IMR-90 (cell line): ENCODE measurements around the gene IL19. TPM values are rescaled to one million over a fixed set of nuclear protein-coding genes. Genes with fewer than 3 reads are reported as not detected.

Experiments used
- ATAC-seq: fragments of 200-7000 bp; cut with Tn5 transposase; 2 replicates; pipeline ENCODE4 v1.9.1; 2020; ENCODE audit warnings: low read depth, mild to moderate bottlenecking, moderate library complexity
- BruUV-seq: library from RNA; stranded (reverse); fragments of 400-500 nt; replicated peaks from 2 replicates; lab custom pipeline; 2021; lab: Mats Ljungman, UMichigan
- CTCF ChIA-PET: fragments of 300-600 bp; formaldehyde crosslinking; extraction: SDS; loops from one replicate; lab custom pipeline; 2021; ENCODE audit warnings: antibody characterized with exemption; lab: Yijun Ruan, JAX
- POLR2A ChIA-PET: fragments of 300-600 bp; sonication (Branson Sonifier 250); formaldehyde crosslinking; loops from one replicate; lab custom pipeline; 2022; ENCODE audit warnings: antibody characterized with exemption; ENCODE audit not compliant: unreplicated experiment; lab: Charles Lee
- DNase-seq: peaks from one replicate; pipeline ENCODE4 v3.0.0; 2013
- H2AFZ ChIP-seq: replicated peaks from 2 replicates; pipeline ENCODE3; 2013; ENCODE audit warnings: low read length, mild to moderate bottlenecking; ENCODE audit not compliant: poor library complexity
- H2AK5ac ChIP-seq: 2 replicates; pipeline ENCODE4 v1.6.1; 2013; ENCODE audit warnings: low read depth, low read length, inconsistent platforms
- H2AK9ac ChIP-seq: replicated peaks from 2 replicates; pipeline ENCODE3; 2013; ENCODE audit warnings: mild to moderate bottlenecking, low read depth, low read length, moderate library complexity; ENCODE audit not compliant: poor library complexity
- H2BK120ac ChIP-seq: 2 replicates; pipeline ENCODE4 v1.6.1; 2013; ENCODE audit warnings: low read depth, low read length, inconsistent platforms
- H2BK15ac ChIP-seq: 3 replicates; pipeline ENCODE4 v1.6.1; 2013; ENCODE audit warnings: low read depth, low read length, inconsistent platforms
- H2BK20ac ChIP-seq: 2 replicates; pipeline ENCODE4 v1.6.1; 2013; ENCODE audit warnings: low read depth, mild to moderate bottlenecking, inconsistent platforms, low read length, moderate library complexity
- H2BK5ac ChIP-seq: 2 replicates; pipeline ENCODE4 v1.6.1; 2013; ENCODE audit warnings: mild to moderate bottlenecking, low read depth, low read length, inconsistent platforms; ENCODE audit not compliant: poor library complexity, severe bottlenecking
- H3K14ac ChIP-seq: replicated peaks from 2 replicates; pipeline ENCODE4 v1.6.1; 2013; ENCODE audit warnings: low read depth, low read length, inconsistent platforms
- H3K18ac ChIP-seq: 2 replicates; pipeline ENCODE4 v1.6.1; 2013; ENCODE audit warnings: low read depth, low read length, control low read depth
- H3K23ac ChIP-seq: 2 replicates; pipeline ENCODE4 v1.6.1; 2013; ENCODE audit warnings: low read depth, low read length, inconsistent platforms
- H3K27ac ChIP-seq: 2 replicates; pipeline ENCODE4 v1.5.1; 2013; ENCODE audit warnings: mild to moderate bottlenecking, control low read depth, low read length; ENCODE audit not compliant: insufficient read depth
- H3K27me3 ChIP-seq: 2 replicates; pipeline ENCODE4 v1.6.1; 2013; ENCODE audit warnings: low read length; ENCODE audit not compliant: control insufficient read depth, insufficient read depth
- H3K36me3 ChIP-seq: 2 replicates; pipeline ENCODE4 v1.6.1; 2013; ENCODE audit warnings: low read length, mixed read lengths; ENCODE audit not compliant: control insufficient read depth, insufficient read depth
- H3K4ac ChIP-seq: 2 replicates; pipeline ENCODE4 v1.6.1; 2013; ENCODE audit warnings: low read depth, low read length, inconsistent platforms
- H3K4me1 ChIP-seq: 2 replicates; pipeline ENCODE4 v1.6.1; 2013; ENCODE audit warnings: low read length, mixed read lengths; ENCODE audit not compliant: control insufficient read depth, insufficient read depth
- H3K4me2 ChIP-seq: 2 replicates; pipeline ENCODE4 v1.6.1; 2013; ENCODE audit warnings: low read depth, mild to moderate bottlenecking, control low read depth, low read length, moderate library complexity
- H3K4me3 ChIP-seq: 2 replicates; pipeline ENCODE4 v1.5.1; 2013; ENCODE audit warnings: low read depth, mild to moderate bottlenecking, control low read depth, low read length, moderate library complexity; ENCODE audit not compliant: insufficient read depth
- H3K56ac ChIP-seq: 2 replicates; pipeline ENCODE4 v1.6.1; 2013; ENCODE audit warnings: low read length, inconsistent platforms; ENCODE audit not compliant: insufficient read depth; ENCODE audit errors: extremely low read depth
- H3K79me1 ChIP-seq, 2 experiments: 2 replicates each; pipeline ENCODE4 v1.6.1; 2013; ENCODE audit warnings: low read length in 2 of 2, inconsistent platforms in 1 of 2, low read depth in 1 of 2
- H3K9ac ChIP-seq: 2 replicates; pipeline ENCODE4 v1.6.1; 2013; ENCODE audit warnings: low read depth, low read length, control low read depth
- H3K9me1 ChIP-seq: 2 replicates; pipeline ENCODE4 v1.6.1; 2013; ENCODE audit warnings: low read length, inconsistent platforms; ENCODE audit not compliant: insufficient read depth
- H3K9me3 ChIP-seq: 2 replicates; pipeline ENCODE4 v1.6.1; 2013; ENCODE audit warnings: low read length; ENCODE audit not compliant: control insufficient read depth, insufficient read depth
- H4K20me1 ChIP-seq: 2 replicates; pipeline ENCODE4 v1.6.1; 2013; ENCODE audit warnings: low read length, inconsistent platforms; ENCODE audit not compliant: insufficient read depth
- H4K5ac ChIP-seq: 2 replicates; pipeline ENCODE4 v1.6.1; 2013; ENCODE audit warnings: mild to moderate bottlenecking, low read depth, low read length, control low read depth
- H4K8ac ChIP-seq, 2 experiments: 2 replicates each; pipeline ENCODE4 v1.6.1; 2013; ENCODE audit warnings: low read depth in 2 of 2, low read length in 2 of 2, control low read depth in 1 of 2, inconsistent platforms in 1 of 2
- H4K91ac ChIP-seq: 2 replicates; pipeline ENCODE4 v1.6.1; 2013; ENCODE audit warnings: low read depth, low read length, inconsistent platforms; ENCODE audit not compliant: insufficient read depth
- BHLHE40 ChIP-seq: fragments of 150-350 bp; IDR thresholded peaks from 2 replicates; pipeline ENCODE4 v1.6.1; 2016; ENCODE audit warnings: mild to moderate bottlenecking, low read depth, low read length
- CEBPB ChIP-seq: IDR thresholded peaks from 2 replicates; pipeline ENCODE4 v1.6.1; 2012; ENCODE audit warnings: low read depth, low read length, improper control_type of control experiment
- CHD1 ChIP-seq: IDR thresholded peaks from 2 replicates; pipeline ENCODE4 v1.6.1; 2012; ENCODE audit warnings: low read depth, low read length, improper control_type of control experiment
- FOS ChIP-seq: fragments of 150-350 bp; IDR thresholded peaks from 2 replicates; pipeline ENCODE4 v1.6.1; 2016; ENCODE audit warnings: low read depth, low read length
- MAFK ChIP-seq: IDR thresholded peaks from 2 replicates; pipeline ENCODE4 v1.6.1; 2012; ENCODE audit warnings: low read depth, low read length, improper control_type of control experiment
- MAZ ChIP-seq: IDR thresholded peaks from 2 replicates; pipeline ENCODE4 v1.6.1; 2012; ENCODE audit warnings: low read depth, mild to moderate bottlenecking, low read length, improper control_type of control experiment, moderate library complexity, borderline replicate concordance
- MXI1 ChIP-seq: IDR thresholded peaks from 2 replicates; pipeline ENCODE4 v1.6.1; 2012; ENCODE audit warnings: low read depth, mild to moderate bottlenecking, low read length, moderate library complexity, borderline replicate concordance
- NFE2L2 ChIP-seq: fragments of 150-350 bp; IDR thresholded peaks from 2 replicates; pipeline ENCODE4 v1.6.1; 2016; ENCODE audit warnings: low read depth, mild to moderate bottlenecking, low read length
- POLR2A ChIP-seq: IDR thresholded peaks from 2 replicates; pipeline ENCODE4 v1.6.1; 2012; ENCODE audit warnings: mild to moderate bottlenecking, low read depth, low read length
- RAD21 ChIP-seq: IDR thresholded peaks from 2 replicates; pipeline ENCODE4 v1.6.1; 2012; ENCODE audit warnings: low read length, improper control_type of control experiment
- RCOR1 ChIP-seq: IDR thresholded peaks from 2 replicates; pipeline ENCODE4 v1.6.1; 2012; ENCODE audit warnings: mild to moderate bottlenecking, low read length, improper control_type of control experiment; ENCODE audit not compliant: insufficient replicate concordance
- RFX5 ChIP-seq: IDR thresholded peaks from 2 replicates; pipeline ENCODE4 v1.8.0; 2012; ENCODE audit warnings: low read depth, mild to moderate bottlenecking, low read length, moderate library complexity
- SMC3 ChIP-seq: fragments of 150-350 bp; IDR thresholded peaks from 2 replicates; pipeline ENCODE4 v1.6.1; 2016; ENCODE audit warnings: low read depth, mild to moderate bottlenecking, antibody characterized with exemption, low read length, moderate library complexity
- WGBS, 2 experiments: methylation state at CpG; one replicate each; pipeline versions ENCODE4 v1.1.5 to v1.1.7; 2013; ENCODE audit warnings: missing lambda C conversion rate in 2 of 2; ENCODE audit not compliant: insufficient read length in 1 of 2; ENCODE audit errors: extremely low coverage in 2 of 2; 5-methylcytosine and 5-hydroxymethylcytosine counted together
- dilution Hi-C: fragments of 300-500 bp; cut with HindIII; formaldehyde crosslinking; loops from one replicate; pipeline ENCODE4 v1.14.3; 2018; ENCODE audit warnings: low sequenced_read_pairs; ENCODE audit not compliant: unreplicated experiment
- in situ Hi-C: fragments of 300-500 bp; cut with MboI; formaldehyde crosslinking; loops from 3 replicates; pipeline ENCODE4 v1.14.3; 2019; ENCODE audit warnings: low sequenced_read_pairs, inconsistent platforms, mixed read lengths
- intact Hi-C: fragments of 100-400 bp; cut with micrococcal nuclease; formaldehyde crosslinking; loops from 2 replicates; pipeline ENCODE4 v1.10.0; 2022
- polyA plus RNA-seq, 3 experiments: library from polyadenylated mRNA; depleted of rRNA; stranded (reverse); fragments of >200 nt; gene quantifications; 2 replicates each; pipeline ENCODE4 v1.2.3, GENCODE V29; 2012; ENCODE audit warnings: low replicate concordance in 1 of 3
- total RNA-seq: library from RNA; depleted of rRNA; stranded (reverse); fragments of >200 nt; gene quantifications from 2 replicates; pipeline ENCODE4 v1.2.3, GENCODE V29; 2012
- TF ChIP-seq, protein P1 (sequence below): fragments of 150-350 bp; IDR thresholded peaks from 2 replicates; pipeline ENCODE4 v1.6.1; 2016; ENCODE audit warnings: low read depth, mild to moderate bottlenecking, low read length, moderate library complexity, borderline replicate concordance
- TF ChIP-seq, protein P2 (sequence below): conservative IDR thresholded peaks from 2 replicates; pipeline ENCODE4 v1.5.1; 2012; ENCODE audit warnings: mild to moderate bottlenecking, low read depth, low read length, improper control_type of control experiment
- TF ChIP-seq, protein P3 (sequence below): fragments of 150-350 bp; IDR thresholded peaks from 2 replicates; pipeline ENCODE4 v1.6.1; 2017; ENCODE audit warnings: mild to moderate bottlenecking, antibody characterized with exemption, low read length, low read depth

The IL19 gene
- total and polyA plus RNA-seq, 2 of the 4 experiments (the other 2 are of a cell fraction), result not detected

DNA sequence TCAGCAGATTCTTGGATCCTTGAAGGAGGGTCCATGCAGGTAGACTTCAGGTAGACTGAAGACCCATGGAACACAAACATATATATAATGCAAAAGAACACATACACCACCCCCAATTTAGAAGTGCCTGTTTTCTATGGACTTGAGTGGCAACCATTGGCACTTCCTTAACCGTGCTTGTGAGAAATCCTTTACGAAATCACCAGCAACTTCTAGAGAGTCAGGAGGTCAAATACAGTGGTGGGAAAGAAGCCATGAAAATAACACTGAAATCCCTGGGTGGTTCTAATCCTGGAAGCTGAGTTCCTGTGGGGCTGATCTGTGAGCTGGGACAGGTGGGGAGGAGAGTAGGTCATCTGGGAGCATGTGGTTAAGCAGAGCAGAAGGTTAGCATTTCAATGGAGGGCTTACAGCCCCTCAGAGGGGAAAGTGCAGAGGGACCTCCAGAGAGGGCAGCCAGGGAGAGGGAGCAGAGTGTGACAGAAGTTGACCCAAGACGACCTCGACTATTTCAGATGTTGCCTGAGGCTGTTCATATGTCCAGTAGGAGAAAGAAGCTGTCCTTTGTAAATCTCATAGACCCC, 14.7 kb downstream of the IL19 start:
- Histone ChIP-seq H2BK5ac (no peak overlapping the region), H3K9ac (no peak overlapping the region), H4K91ac (no peak overlapping the region), H2BK15ac (no peak overlapping the region), H2AK5ac (no peak overlapping the region), H2AFZ (no peak overlapping the region), H2AK9ac (no peak overlapping the region), H3K9me3 (no peaks in the 10 kb centered on the region), H3K4ac (no peak overlapping the region), H3K27me3 (no peaks in the 10 kb centered on the region; the same call in none of the 2 replicates), H3K9me1 (peaks cover 2% of the 10 kb centered on the region; the same call in 1 of the 2 replicates), H3K79me1 (no peaks in the 10 kb centered on the region), H3K23ac (no peak overlapping the region), H3K4me3 (no peak overlapping the region), H3K36me3 (no peaks in the 10 kb centered on the region), H3K14ac (no peak overlapping the region), H2BK120ac (no peak overlapping the region), H4K8ac (no peak overlapping the region), H3K18ac (no peak overlapping the region), H4K20me1 (no peaks in the 10 kb centered on the region), H3K27ac (no peak overlapping the region), H3K4me1 (no peaks in the 10 kb centered on the region), H3K56ac (no peak overlapping the region), H3K4me2 (no peak overlapping the region), H2BK20ac (no peak overlapping the region), H4K5ac (no peak overlapping the region)
- intact Hi-C loops (no loop called here), dilution Hi-C loops (no loop called here), in situ Hi-C loops (no loop called here)
- TF ChIP-seq, protein P1, sequence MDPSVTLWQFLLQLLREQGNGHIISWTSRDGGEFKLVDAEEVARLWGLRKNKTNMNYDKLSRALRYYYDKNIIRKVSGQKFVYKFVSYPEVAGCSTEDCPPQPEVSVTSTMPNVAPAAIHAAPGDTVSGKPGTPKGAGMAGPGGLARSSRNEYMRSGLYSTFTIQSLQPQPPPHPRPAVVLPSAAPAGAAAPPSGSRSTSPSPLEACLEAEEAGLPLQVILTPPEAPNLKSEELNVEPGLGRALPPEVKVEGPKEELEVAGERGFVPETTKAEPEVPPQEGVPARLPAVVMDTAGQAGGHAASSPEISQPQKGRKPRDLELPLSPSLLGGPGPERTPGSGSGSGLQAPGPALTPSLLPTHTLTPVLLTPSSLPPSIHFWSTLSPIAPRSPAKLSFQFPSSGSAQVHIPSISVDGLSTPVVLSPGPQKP, result no peak
- TF ChIP-seq MAZ (no peak), POLR2A (no peak), RAD21 (no peak), NFE2L2 (no peak), SMC3 (no peak), FOS (no peak), BHLHE40 (no peak), CEBPB (no peak), MXI1 (no peak), RCOR1 (no peak), RFX5 (no peak), CHD1 (no peak), MAFK (no peak)
- TF ChIP-seq, protein P2, sequence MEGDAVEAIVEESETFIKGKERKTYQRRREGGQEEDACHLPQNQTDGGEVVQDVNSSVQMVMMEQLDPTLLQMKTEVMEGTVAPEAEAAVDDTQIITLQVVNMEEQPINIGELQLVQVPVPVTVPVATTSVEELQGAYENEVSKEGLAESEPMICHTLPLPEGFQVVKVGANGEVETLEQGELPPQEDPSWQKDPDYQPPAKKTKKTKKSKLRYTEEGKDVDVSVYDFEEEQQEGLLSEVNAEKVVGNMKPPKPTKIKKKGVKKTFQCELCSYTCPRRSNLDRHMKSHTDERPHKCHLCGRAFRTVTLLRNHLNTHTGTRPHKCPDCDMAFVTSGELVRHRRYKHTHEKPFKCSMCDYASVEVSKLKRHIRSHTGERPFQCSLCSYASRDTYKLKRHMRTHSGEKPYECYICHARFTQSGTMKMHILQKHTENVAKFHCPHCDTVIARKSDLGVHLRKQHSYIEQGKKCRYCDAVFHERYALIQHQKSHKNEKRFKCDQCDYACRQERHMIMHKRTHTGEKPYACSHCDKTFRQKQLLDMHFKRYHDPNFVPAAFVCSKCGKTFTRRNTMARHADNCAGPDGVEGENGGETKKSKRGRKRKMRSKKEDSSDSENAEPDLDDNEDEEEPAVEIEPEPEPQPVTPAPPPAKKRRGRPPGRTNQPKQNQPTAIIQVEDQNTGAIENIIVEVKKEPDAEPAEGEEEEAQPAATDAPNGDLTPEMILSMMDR, result no peak
- TF ChIP-seq, protein P3, sequence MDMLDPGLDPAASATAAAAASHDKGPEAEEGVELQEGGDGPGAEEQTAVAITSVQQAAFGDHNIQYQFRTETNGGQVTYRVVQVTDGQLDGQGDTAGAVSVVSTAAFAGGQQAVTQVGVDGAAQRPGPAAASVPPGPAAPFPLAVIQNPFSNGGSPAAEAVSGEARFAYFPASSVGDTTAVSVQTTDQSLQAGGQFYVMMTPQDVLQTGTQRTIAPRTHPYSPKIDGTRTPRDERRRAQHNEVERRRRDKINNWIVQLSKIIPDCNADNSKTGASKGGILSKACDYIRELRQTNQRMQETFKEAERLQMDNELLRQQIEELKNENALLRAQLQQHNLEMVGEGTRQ, result no peak
- no TSS peak for BruUV-seq
- ATAC-seq (no peak), DNase-seq (no peak)
- ChIA-PET POLR2A (no interaction called here), CTCF (interaction anchor here (1.7 kb wide), 1 partner anchor 24 kb away, joined by 7 read pairs; no protein-coding TSS in a partner anchor)
- no CpG with 5 or more reads among the region's 4 CpGs for WGBS, 2 experiments
